Tibial artery (tissue), 4 donors: ENCODE data around the gene KRTAP5-9.
"Not testable (repeated sequence)": the region's sequence is repeated elsewhere in the genome, so short reads cannot be mapped to it uniquely, and the experiment has no call there.

Experiments used
- DNase-seq, 2 donors: peaks; one replicate each; pipeline ENCODE4 v3.0.0-alpha.2; 2019
- H3K27ac ChIP-seq, 2 donors: fragments of 200-600 bp; sonication (generic) in 1 of 2; 1 replicate in 1 of 2; 2 replicates in 1 of 2; pipeline ENCODE4 v1.5.1; 2018 to 2019; ENCODE audit warnings: mild to moderate bottlenecking in 1 of 2
- H3K27me3 ChIP-seq, 2 donors: fragments of 200-600 bp; sonication (generic) in 1 of 2; one replicate each; pipeline versions ENCODE4 v1.5.1 to v1.6.0; 2016 to 2019
- H3K36me3 ChIP-seq, 3 donors: fragments of 200-600 bp; sonication (generic) in 2 of 3; one replicate each; pipeline ENCODE4 v1.5.1; 2016 to 2019; ENCODE audit warnings: mild to moderate bottlenecking in 2 of 3
- H3K4me1 ChIP-seq, 4 donors: fragments of 200-600 bp; sonication (generic) in 2 of 4; 1 replicate in 3 of 4; 2 replicates in 1 of 4; pipeline ENCODE4 v1.5.1; 2016 to 2019
- H3K4me3 ChIP-seq, 2 donors: fragments of 200-600 bp; sonication (generic) in 1 of 2; 1 replicate in 1 of 2; 2 replicates in 1 of 2; pipeline ENCODE4 v1.5.1; 2018 to 2019; ENCODE audit warnings: mild to moderate bottlenecking in 2 of 2
- H3K9me3 ChIP-seq, 3 donors: fragments of 200-600 bp; sonication (generic) in 1 of 3; one replicate each; pipeline ENCODE4 v1.5.1; 2016 to 2019
- intact Hi-C: fragments of 100-400 bp; cut with DNase I; formaldehyde crosslinking; loops from one replicate; pipeline ENCODE4 v1.15.0; 2023; ENCODE audit warnings: low total_unique reads
- TF ChIP-seq, protein P1 (sequence below), 2 experiments: fragments of 200-600 bp in 1 of 2; fragments of 450-650 bp in 1 of 2; IDR thresholded peaks; one replicate each; pipeline ENCODE4 v1.5.1; 2017 to 2019; ENCODE audit warnings: antibody characterized with exemption in 2 of 2, mild to moderate bottlenecking in 1 of 2, moderate library complexity in 1 of 2

Gene KRTAP5-9

GRCh38 chr11:71568704-71569349 lies 20.6 kb downstream of the KRTAP5-9 start:
- peaks cover 0 to 3% (median 0%) of the 10 kb centered on the region in 4 donors for H3K4me1 ChIP-seq
- TF ChIP-seq, protein P1, sequence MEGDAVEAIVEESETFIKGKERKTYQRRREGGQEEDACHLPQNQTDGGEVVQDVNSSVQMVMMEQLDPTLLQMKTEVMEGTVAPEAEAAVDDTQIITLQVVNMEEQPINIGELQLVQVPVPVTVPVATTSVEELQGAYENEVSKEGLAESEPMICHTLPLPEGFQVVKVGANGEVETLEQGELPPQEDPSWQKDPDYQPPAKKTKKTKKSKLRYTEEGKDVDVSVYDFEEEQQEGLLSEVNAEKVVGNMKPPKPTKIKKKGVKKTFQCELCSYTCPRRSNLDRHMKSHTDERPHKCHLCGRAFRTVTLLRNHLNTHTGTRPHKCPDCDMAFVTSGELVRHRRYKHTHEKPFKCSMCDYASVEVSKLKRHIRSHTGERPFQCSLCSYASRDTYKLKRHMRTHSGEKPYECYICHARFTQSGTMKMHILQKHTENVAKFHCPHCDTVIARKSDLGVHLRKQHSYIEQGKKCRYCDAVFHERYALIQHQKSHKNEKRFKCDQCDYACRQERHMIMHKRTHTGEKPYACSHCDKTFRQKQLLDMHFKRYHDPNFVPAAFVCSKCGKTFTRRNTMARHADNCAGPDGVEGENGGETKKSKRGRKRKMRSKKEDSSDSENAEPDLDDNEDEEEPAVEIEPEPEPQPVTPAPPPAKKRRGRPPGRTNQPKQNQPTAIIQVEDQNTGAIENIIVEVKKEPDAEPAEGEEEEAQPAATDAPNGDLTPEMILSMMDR (IDR thresholded peaks at IDR 0.05), result no peak
- H3K4me3 ChIP-seq, result no peak overlapping the region
- intact Hi-C loops, result no loop called here
- no peak for DNase-seq
- H3K27me3 ChIP-seq, result peaks cover 0 to 16% of the 10 kb centered on the region in 2 donors
- no peak overlapping the region for H3K27ac ChIP-seq
- H3K9me3 ChIP-seq, result no peaks in the 10 kb centered on the region
- no peaks in the 10 kb centered on the region for H3K36me3 ChIP-seq

DNA sequence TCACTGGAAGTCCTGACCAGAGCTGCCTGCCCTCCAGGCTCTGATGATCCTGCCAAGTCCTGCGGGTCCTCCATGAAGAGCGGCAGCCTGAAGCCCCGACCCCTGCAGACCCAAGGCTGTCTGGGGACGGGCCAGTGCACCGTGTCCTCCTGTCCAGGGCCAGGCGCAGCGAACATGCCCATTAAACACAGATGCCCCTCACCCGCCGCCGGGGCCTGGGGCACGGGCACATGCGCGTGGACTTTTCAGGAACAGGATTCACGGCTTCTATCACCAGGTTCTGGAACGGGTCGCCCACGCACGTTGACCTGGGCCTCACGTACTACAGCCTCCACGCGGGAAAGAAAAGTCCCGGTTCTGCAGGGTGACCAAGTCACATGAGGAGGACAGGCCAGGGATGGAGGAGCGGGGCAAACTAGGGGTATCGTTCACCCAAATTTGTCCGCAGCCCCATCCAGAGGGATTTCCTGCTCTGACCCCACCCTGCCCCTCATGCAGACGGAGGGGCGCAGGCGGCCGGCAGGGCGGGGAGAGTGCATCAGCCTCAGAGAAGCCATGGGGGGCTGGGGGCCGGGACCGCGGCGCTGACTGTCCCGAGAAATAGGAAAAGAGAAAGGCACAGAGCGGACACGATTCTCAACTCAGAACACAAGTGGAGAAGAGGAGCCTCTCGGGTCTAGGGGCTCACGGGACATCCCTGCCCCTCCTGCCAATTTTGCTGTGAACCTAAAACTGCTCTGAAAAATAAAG lies 23.1 kb downstream of the KRTAP5-9 start:
- DNase-seq, H3K27ac ChIP-seq, H3K27me3 ChIP-seq, H3K9me3 ChIP-seq, intact Hi-C loops, H3K4me3 ChIP-seq, H3K36me3 ChIP-seq, H3K4me1 ChIP-seq: not testable (repeated sequence)

DNA sequence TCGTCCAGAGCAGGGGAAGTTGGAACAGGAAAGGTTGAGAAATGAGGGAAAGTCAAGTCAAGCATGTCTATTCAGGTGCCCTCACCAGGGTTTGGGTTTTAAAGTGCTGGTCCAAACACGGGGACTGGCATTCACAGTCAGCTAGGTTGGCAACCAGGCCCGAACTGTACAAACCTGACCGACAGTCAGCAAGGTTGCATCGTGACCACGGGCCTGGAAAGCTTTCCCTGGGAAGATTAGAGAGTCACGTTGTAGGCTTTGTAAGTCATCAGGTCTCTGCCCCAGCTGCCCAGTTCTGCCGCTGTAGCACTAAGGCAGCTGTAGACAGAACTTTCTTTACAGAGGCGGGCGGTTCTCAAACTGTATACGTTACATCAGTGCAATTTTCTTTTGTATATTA lies 24.6 kb downstream of the KRTAP5-9 start:
- Histone ChIP-seq H3K4me1 (no peaks in the 10 kb centered on the region), H3K9me3 (no peaks in the 10 kb centered on the region), H3K4me3 (no peak overlapping the region), H3K36me3 (no peaks in the 10 kb centered on the region), H3K27me3 (no peaks in the 10 kb centered on the region), H3K27ac (no peak overlapping the region)
- DNase-seq, result no peak
- intact Hi-C loops, result no loop called here
- TF ChIP-seq, protein P1 (IDR thresholded peaks at IDR 0.05), result no peak

DNA sequence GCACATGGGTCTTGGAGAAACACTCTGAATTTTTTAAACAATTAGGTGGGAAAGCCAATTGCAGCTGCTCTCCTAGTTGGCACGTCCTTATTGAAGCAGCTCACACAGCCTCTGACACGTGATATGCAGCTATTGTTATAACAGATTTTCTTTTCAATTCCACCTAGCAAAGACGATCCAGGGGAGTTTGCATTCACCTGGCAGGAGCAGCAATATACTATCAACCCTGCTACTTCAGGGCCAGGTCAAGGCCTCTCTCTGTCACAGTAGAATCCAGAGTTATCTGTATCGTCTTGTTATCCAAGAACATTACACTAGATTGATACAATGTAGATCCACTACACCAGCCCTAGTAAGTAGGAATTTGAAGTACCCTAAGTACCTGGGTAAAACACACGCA lies 26.2 kb downstream of the KRTAP5-9 start:
- intact Hi-C loops, result no loop called here
- Histone ChIP-seq H3K9me3 (no peaks in the 10 kb centered on the region), H3K27ac (no peak overlapping the region), H3K4me1 (no peaks in the 10 kb centered on the region), H3K36me3 (no peaks in the 10 kb centered on the region), H3K4me3 (no peak overlapping the region), H3K27me3 (peaks cover 0 to 5% of the 10 kb centered on the region in 2 donors)
- TF ChIP-seq, protein P1 (IDR thresholded peaks at IDR 0.05), result no peak
- DNase-seq, result no peak

- Histone ChIP-seq H3K4me3 (no peak overlapping the region), H3K36me3 (no peaks in the 10 kb centered on the region), H3K27ac (no peak overlapping the region), H3K27me3 (peaks cover 0 to 5% of the 10 kb centered on the region in 2 donors), H3K9me3 (no peaks in the 10 kb centered on the region), H3K4me1 (no peaks in the 10 kb centered on the region)
- TF ChIP-seq, protein P1 (IDR thresholded peaks at IDR 0.05), result no peak
- no peak for DNase-seq
- intact Hi-C loops, result no loop called here
Measured at GRCh38 chr11:71575723-71576424, 27.7 kb downstream of the KRTAP5-9 start.

GRCh38 chr11:71576688-71577465 lies 28.7 kb downstream of the KRTAP5-9 start:
- H3K4me1 ChIP-seq, H3K27me3 ChIP-seq, H3K4me3 ChIP-seq, intact Hi-C loops, DNase-seq, H3K27ac ChIP-seq, H3K36me3 ChIP-seq, H3K9me3 ChIP-seq: not testable (repeated sequence)
